Breast epithelium (tissue), 4 donors: ENCODE data around the gene SLC25A48. TPM values are rescaled to one million over a fixed set of nuclear protein-coding genes. Genes with fewer than 3 reads are reported as not detected.
A peak's percentile ranks its signal among the peaks of the same experiment; 100 is the strongest.

Experiments
- DNase-seq, 2 donors: peaks; one replicate each; pipeline ENCODE4 v3.0.0-alpha.2; 2019; ENCODE audit warnings: low spot score in 2 of 2
- H3K27ac ChIP-seq, 2 donors: fragments of 200-600 bp; sonication (generic) in 1 of 2; one replicate each; pipeline ENCODE4 v1.5.1; 2016 to 2019; ENCODE audit warnings: mild to moderate bottlenecking in 1 of 2
- H3K27me3 ChIP-seq, 2 donors: fragments of 200-600 bp; sonication (generic) in 1 of 2; one replicate each; pipeline versions ENCODE4 v1.5.1 to v1.6.0; 2017 to 2019; ENCODE audit warnings: control low read depth in 1 of 2, mild to moderate bottlenecking in 1 of 2
- H3K36me3 ChIP-seq: fragments of 200-600 bp; one replicate; pipeline ENCODE4 v1.5.1; 2019
- H3K4me1 ChIP-seq, 2 donors: fragments of 200-600 bp; sonication (generic); one replicate each; pipeline ENCODE4 v1.5.1; 2016 to 2019; ENCODE audit warnings: control low read depth in 1 of 2
- H3K4me3 ChIP-seq, 3 donors: fragments of 200-600 bp; sonication (generic); 1 replicate in 2 of 3; 2 replicates in 1 of 3; pipeline ENCODE4 v1.5.1; 2016 to 2019; ENCODE audit warnings: mild to moderate bottlenecking in 3 of 3, moderate library complexity in 2 of 3
- H3K9me3 ChIP-seq, 2 donors: fragments of 200-600 bp; sonication (generic) in 1 of 2; one replicate each; pipeline ENCODE4 v1.5.1; 2016 to 2019; ENCODE audit warnings: control low read depth in 1 of 2
- POLR2A ChIP-seq: fragments of 450-650 bp; IDR thresholded peaks from one replicate; pipeline ENCODE4 v1.6.1; 2016; ENCODE audit warnings: antibody characterized with exemption, mild to moderate bottlenecking, moderate library complexity
- POLR2AphosphoS5 ChIP-seq, 3 donors: sonication (generic); formaldehyde crosslinking; IDR thresholded peaks; one replicate each; pipeline ENCODE4 v1.6.1; 2017; ENCODE audit warnings: antibody characterized with exemption in 3 of 3
- intact Hi-C: fragments of 100-400 bp; cut with DNase I; formaldehyde crosslinking; loops from one replicate; pipeline ENCODE4 v1.15.1; 2023; ENCODE audit warnings: low total_unique reads
- total RNA-seq, 3 donors: library from RNA; depleted of rRNA; stranded (reverse); fragments of >200 nt; gene quantifications; one replicate each; pipeline ENCODE4 v1.1.0, GENCODE V29; 2016
- TF ChIP-seq, protein P1 (sequence below), 3 donors: fragments of 450-650 bp; IDR thresholded peaks; one replicate each; pipeline ENCODE4 v1.5.1; 2016 to 2017; ENCODE audit warnings: antibody characterized with exemption in 3 of 3, mild to moderate bottlenecking in 3 of 3, moderate library complexity in 3 of 3

SLC25A48 gene, protein sequence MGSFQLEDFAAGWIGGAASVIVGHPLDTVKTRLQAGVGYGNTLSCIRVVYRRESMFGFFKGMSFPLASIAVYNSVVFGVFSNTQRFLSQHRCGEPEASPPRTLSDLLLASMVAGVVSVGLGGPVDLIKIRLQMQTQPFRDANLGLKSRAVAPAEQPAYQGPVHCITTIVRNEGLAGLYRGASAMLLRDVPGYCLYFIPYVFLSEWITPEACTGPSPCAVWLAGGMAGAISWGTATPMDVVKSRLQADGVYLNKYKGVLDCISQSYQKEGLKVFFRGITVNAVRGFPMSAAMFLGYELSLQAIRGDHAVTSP
- total RNA-seq, result 1 to 10 TPM in 2 of 3 donors, under 1 TPM in 1; 0.33 to 6.2 (median 1.8) TPM

DNA sequence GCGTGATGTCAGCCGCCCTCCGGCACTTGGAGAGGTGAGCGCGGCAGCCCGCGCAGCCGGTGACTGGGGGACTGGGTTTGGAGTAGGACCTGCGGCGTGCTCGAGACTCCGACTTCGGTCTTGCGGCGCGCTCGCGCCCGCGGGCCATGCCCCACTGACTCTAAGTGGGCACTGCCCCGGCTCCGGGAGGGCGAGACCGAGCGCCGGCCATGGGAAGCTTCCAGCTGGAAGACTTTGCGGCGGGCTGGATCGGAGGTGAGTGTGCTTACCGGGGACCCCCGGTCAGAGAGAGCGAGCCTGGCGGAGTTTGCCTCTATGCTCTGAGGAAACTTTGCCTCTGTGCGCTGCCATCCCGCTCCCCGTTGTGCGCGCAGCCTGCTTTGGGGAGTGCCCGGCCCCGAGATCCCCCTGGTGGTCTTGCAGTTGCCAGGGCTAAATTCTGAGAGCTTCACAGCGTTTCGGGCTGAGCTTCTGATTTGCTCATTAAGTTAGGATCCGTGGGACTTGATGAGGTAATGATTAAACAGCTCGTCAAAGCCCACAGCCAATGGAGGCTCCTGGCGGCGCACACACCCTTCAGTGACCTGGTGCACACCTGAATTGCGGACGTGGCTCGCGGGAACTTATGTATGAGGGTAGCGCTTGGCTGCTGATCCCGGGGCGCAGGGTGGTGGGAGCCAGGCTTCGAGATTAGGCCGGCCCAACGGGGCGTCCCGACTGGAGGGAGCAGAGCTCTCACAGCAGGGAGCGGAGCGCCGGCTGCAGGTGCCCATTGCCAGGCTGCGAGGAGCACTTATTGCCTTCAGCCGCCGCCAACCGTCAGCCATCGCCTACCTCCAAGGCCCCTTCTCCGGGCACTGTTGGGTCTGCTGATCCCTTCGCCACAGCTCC lies at the start of gene SLC25A48:
Gene SLC25A48, plus strand, starts transcription at position 25 of the 891 bp plus-strand sequence. Its CDS starts 185 bp downstream, at position 210.
- Histone ChIP-seq H3K27me3 (peaks cover 0 to 43% of the 10 kb centered on the region in 2 donors), H3K27ac (no peak within 1 kb of the TSS), H3K36me3 (no peaks in the 10 kb centered on the region), H3K4me1 (no peaks in the 10 kb centered on the region), H3K9me3 (peaks cover 0 to 8% of the 10 kb centered on the region in 2 donors), H3K4me3 (peak within 1 kb of the TSS; percentile 26 to 67 (median 44))
- intact Hi-C loops, result loop anchor here (5.0 kb wide), 1 partner anchor 878 kb away; no protein-coding TSS in a partner anchor
- no peak for DNase-seq
- TF ChIP-seq, protein P1, sequence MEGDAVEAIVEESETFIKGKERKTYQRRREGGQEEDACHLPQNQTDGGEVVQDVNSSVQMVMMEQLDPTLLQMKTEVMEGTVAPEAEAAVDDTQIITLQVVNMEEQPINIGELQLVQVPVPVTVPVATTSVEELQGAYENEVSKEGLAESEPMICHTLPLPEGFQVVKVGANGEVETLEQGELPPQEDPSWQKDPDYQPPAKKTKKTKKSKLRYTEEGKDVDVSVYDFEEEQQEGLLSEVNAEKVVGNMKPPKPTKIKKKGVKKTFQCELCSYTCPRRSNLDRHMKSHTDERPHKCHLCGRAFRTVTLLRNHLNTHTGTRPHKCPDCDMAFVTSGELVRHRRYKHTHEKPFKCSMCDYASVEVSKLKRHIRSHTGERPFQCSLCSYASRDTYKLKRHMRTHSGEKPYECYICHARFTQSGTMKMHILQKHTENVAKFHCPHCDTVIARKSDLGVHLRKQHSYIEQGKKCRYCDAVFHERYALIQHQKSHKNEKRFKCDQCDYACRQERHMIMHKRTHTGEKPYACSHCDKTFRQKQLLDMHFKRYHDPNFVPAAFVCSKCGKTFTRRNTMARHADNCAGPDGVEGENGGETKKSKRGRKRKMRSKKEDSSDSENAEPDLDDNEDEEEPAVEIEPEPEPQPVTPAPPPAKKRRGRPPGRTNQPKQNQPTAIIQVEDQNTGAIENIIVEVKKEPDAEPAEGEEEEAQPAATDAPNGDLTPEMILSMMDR (IDR thresholded peaks at IDR 0.05), result peak in 1 of 3 donors; percentile 41
- no peak for TF ChIP-seq POLR2A

DNA sequence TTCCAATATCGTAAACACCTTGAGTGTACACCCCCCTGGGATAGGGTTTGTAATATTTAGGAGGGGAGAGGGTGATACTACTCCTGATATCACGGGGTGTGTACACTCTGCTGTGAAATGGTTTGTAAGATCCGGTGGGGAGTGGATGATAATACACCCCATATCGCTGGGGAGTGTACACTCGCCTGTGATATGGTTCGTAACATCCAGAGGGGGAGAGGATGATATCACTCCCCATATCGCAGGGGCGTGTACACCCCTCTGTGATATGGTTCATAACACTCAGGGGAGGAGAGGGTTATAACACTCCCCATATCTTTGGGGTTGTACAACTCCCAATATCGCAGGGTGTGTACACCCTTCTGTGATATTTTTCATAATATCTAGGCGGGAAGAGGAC lies 33.8 kb upstream of the SLC25A48 start:
- DNase-seq, result no peak
- H3K9me3 ChIP-seq, result no peaks in the 10 kb centered on the region
- H3K27me3 ChIP-seq, result peaks cover 0 to 16% of the 10 kb centered on the region in 2 donors
- TF ChIP-seq, protein P1 (IDR thresholded peaks at IDR 0.05), result no peak
- TF ChIP-seq POLR2A (no peak), POLR2AphosphoS5 (IDR thresholded peaks at IDR 0.05) (no peak)
- H3K4me3 ChIP-seq, result no peak overlapping the region
- no peaks in the 10 kb centered on the region for H3K4me1 ChIP-seq
- intact Hi-C loops, result no loop called here
- no peak overlapping the region for H3K27ac ChIP-seq
- H3K36me3 ChIP-seq, result no peaks in the 10 kb centered on the region

DNA sequence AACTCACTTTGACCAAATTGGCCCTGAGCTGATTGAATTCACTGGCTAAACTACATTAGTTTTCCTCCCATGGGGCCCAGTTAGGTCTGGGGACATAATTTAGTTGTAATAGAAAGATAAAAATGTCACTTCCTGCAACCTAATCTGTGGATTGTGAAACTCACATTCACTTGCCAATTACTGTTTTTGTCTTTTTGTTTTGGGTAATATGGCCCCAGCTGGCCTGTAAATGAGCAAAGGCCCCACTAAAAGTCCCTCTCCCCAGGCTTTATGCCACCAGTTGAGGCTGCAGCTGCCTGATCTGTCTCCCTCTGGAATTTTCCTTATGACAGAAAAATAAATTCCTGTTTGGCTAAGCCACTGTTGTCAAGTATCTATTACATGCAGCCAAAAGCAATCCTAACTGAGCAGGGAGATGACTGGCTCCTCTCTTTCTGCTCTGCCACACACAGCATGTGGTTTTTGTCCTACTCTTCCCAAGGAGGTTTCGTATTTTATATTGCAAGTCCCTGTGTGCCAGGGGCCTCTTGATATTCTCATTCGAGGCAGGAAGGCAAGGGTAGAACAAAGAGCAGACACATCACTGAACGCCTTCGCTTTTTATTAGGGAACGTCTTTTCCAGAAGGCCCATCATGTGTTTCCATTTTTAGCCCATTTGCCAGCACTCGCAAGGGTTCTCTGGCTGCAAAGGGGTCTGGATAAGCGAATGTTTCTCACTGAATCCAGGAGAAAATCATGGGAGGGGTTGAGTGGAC lies 24.1 kb upstream of the SLC25A48 start:
- DNase-seq, result no peak

DNA sequence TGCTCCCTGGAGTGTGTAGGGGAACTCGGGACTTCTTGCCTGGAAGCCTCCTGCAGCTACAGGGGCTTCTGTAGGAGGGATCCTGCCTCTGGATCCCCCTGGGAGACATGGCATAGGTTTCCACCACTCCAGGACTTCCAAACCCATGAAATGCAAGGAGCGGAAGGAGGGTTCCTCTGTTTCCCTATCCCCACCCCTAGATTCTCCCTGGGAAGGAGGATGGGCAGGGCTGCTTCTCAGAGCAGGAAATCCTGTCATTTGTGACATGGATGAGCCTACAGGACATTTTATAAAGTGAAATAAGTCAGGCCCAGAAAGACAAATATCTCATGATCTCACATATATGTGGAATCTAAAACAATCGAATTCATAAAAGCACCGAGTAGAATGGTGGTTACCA lies 23.5 kb upstream of the SLC25A48 start:
- H3K36me3 ChIP-seq, result no peaks in the 10 kb centered on the region
- no peaks in the 10 kb centered on the region for H3K27me3 ChIP-seq
- H3K4me3 ChIP-seq, result no peak overlapping the region
- no peak overlapping the region for H3K27ac ChIP-seq
- TF ChIP-seq POLR2A (no peak), POLR2AphosphoS5 (IDR thresholded peaks at IDR 0.05) (no peak)
- TF ChIP-seq, protein P1 (IDR thresholded peaks at IDR 0.05), result no peak
- H3K9me3 ChIP-seq, result no peaks in the 10 kb centered on the region
- no peak for DNase-seq
- no peaks in the 10 kb centered on the region for H3K4me1 ChIP-seq
- intact Hi-C loops, result no loop called here

More for the DNA sequence above, 24.1 kb upstream of the SLC25A48 start:
- no peaks in the 10 kb centered on the region for H3K36me3 ChIP-seq
- no peaks in the 10 kb centered on the region for H3K4me1 ChIP-seq
- no peak for TF ChIP-seq POLR2AphosphoS5 (IDR thresholded peaks at IDR 0.05)
- TF ChIP-seq POLR2A, result no peak
- TF ChIP-seq, protein P1 (IDR thresholded peaks at IDR 0.05), result no peak
- no peaks in the 10 kb centered on the region for H3K27me3 ChIP-seq
- H3K4me3 ChIP-seq, result no peak overlapping the region
- intact Hi-C loops, result no loop called here
- no peak overlapping the region for H3K27ac ChIP-seq
- no peaks in the 10 kb centered on the region for H3K9me3 ChIP-seq
